HEK293 (cell line): ENCODE results near the gene FRMPD4.

Experiments used
- CTCF ChIA-PET: fragments of 350-600 bp; formaldehyde crosslinking; extraction: SDS; loops from one replicate; lab custom pipeline; 2021; ENCODE audit warnings: antibody characterized with exemption; lab: Yijun Ruan, JAX
- POLR2A ChIA-PET: fragments of 300-600 bp; formaldehyde crosslinking; extraction: SDS; loops from one replicate; lab custom pipeline; 2020; ENCODE audit warnings: antibody characterized with exemption, inconsistent platforms; lab: Yijun Ruan, JAX
- H3K27ac ChIP-seq: fragments of 200-500 bp; sonication (Bioruptor generic); 2 replicates; pipeline ENCODE4 v1.5.1; 2014; ENCODE audit warnings: low read depth, low read length, control low read depth, inconsistent platforms; ENCODE audit errors: extremely low read depth
- H3K36me3 ChIP-seq, 2 experiments: fragments of 200-500 bp in 1 of 2; sonication (Bioruptor generic) in 1 of 2; 1 replicate in 1 of 2; 2 replicates in 1 of 2; pipeline ENCODE4 v1.5.1; 2014 to 2017; ENCODE audit warnings: inconsistent platforms in 2 of 2, low read length in 2 of 2; ENCODE audit not compliant: control insufficient read depth in 2 of 2, insufficient read depth in 1 of 2
- H3K4me1 ChIP-seq: fragments of 200-500 bp; sonication (Bioruptor generic); 2 replicates; pipeline ENCODE4 v1.5.1; 2014; ENCODE audit warnings: mild to moderate bottlenecking, low read length, inconsistent platforms; ENCODE audit not compliant: control insufficient read depth, insufficient read depth
- H3K4me3 ChIP-seq: 2 replicates; pipeline ENCODE4 v1.5.1; 2011; ENCODE audit warnings: low read depth, mild to moderate bottlenecking, control low read depth, low read length, moderate library complexity
- H3K9me3 ChIP-seq: fragments of 200-500 bp; sonication (Bioruptor generic); 2 replicates; pipeline ENCODE4 v1.5.1; 2014; ENCODE audit warnings: low read depth, low read length, inconsistent platforms; ENCODE audit not compliant: control insufficient read depth, insufficient read depth
- CTCF ChIP-seq: fragments of 450-650 bp; formaldehyde crosslinking; IDR thresholded peaks from 2 replicates; pipeline ENCODE4 v1.5.1; 2016; ENCODE audit warnings: missing biosample characterization, missing genetic modification characterization
- FEZF1 ChIP-seq: fragments of 450-650 bp; formaldehyde crosslinking; IDR thresholded peaks from 2 replicates; pipeline ENCODE4 v1.5.1; 2016; ENCODE audit warnings: missing biosample characterization, missing genetic modification characterization
- KLF10 ChIP-seq: fragments of 450-650 bp; IDR thresholded peaks from 2 replicates; pipeline ENCODE4 v1.5.1; 2018; ENCODE audit warnings: missing biosample characterization, mild to moderate bottlenecking, missing genetic modification characterization
- OSR2 ChIP-seq: fragments of 450-650 bp; formaldehyde crosslinking; IDR thresholded peaks from 2 replicates; pipeline ENCODE4 v1.5.1; 2016; ENCODE audit warnings: missing biosample characterization, missing genetic modification characterization
- PRDM6 ChIP-seq: fragments of 450-650 bp; formaldehyde crosslinking; IDR thresholded peaks from 2 replicates; pipeline ENCODE4 v1.5.1; 2017; ENCODE audit warnings: missing biosample characterization, missing genetic modification characterization
- RBAK ChIP-seq: fragments of 450-650 bp; formaldehyde crosslinking; IDR thresholded peaks from 2 replicates; pipeline ENCODE4 v1.5.1; 2016; ENCODE audit warnings: missing biosample characterization, missing genetic modification characterization
- REST ChIP-seq: fragments of 450-650 bp; formaldehyde crosslinking; IDR thresholded peaks from 2 replicates; pipeline ENCODE4 v1.5.1; 2016; ENCODE audit warnings: missing biosample characterization, missing genetic modification characterization
- SCRT2 ChIP-seq: fragments of 450-650 bp; formaldehyde crosslinking; IDR thresholded peaks from 2 replicates; pipeline ENCODE4 v1.5.1; 2016; ENCODE audit warnings: missing biosample characterization, missing genetic modification characterization
- TSHZ1 ChIP-seq: fragments of 450-650 bp; formaldehyde crosslinking; IDR thresholded peaks from 2 replicates; pipeline ENCODE4 v1.5.1; 2016; ENCODE audit warnings: missing biosample characterization, missing genetic modification characterization, borderline replicate concordance
- ZNF18 ChIP-seq: fragments of 450-650 bp; formaldehyde crosslinking; IDR thresholded peaks from 2 replicates; pipeline ENCODE4 v1.5.1; 2016; ENCODE audit warnings: missing biosample characterization, missing genetic modification characterization
- ZNF488 ChIP-seq: fragments of 450-650 bp; formaldehyde crosslinking; IDR thresholded peaks from 2 replicates; pipeline ENCODE4 v1.5.1; 2016; ENCODE audit warnings: missing biosample characterization, missing genetic modification characterization
- ZNF555 ChIP-seq: fragments of 450-650 bp; formaldehyde crosslinking; conservative IDR thresholded peaks from 2 replicates; pipeline ENCODE4 v1.5.1; 2017; ENCODE audit warnings: missing biosample characterization, mild to moderate bottlenecking, missing genetic modification characterization, inconsistent platforms
- ZNF596 ChIP-seq: fragments of 450-650 bp; IDR thresholded peaks from 2 replicates; pipeline ENCODE4 v1.5.0; 2018; ENCODE audit warnings: missing biosample characterization, mild to moderate bottlenecking, missing genetic modification characterization, moderate library complexity
- ZSCAN30 ChIP-seq: fragments of 450-650 bp; IDR thresholded peaks from 2 replicates; pipeline ENCODE4 v1.5.1; 2018; ENCODE audit warnings: missing biosample characterization, mild to moderate bottlenecking, missing genetic modification characterization, moderate library complexity

Gene FRMPD4

GRCh38 chrX:12330841-12331240, 192.6 kb downstream of the FRMPD4 start:
- peaks cover 16% of the 10 kb centered on the region for H3K4me1 ChIP-seq
- TF ChIP-seq PRDM6 (tag by site-specific recombination) (peak; percentile 37; the same call in 1 of the 2 replicates), ZNF488 (tag by site-specific recombination) (no peak), TSHZ1 (tag by site-specific recombination) (no peak)
- ChIA-PET CTCF (interaction anchor here (1.2 kb wide), 1 partner anchor 12 kb away, joined by 3 read pairs; no protein-coding TSS in a partner anchor), POLR2A (no interaction called here)
- no peak overlapping the region for H3K4me3 ChIP-seq
- no peaks in the 10 kb centered on the region for H3K9me3 ChIP-seq
- no peaks in the 10 kb centered on the region; a peak in 1 of 3 replicates for H3K36me3 ChIP-seq
- H3K27ac ChIP-seq: no peak overlapping the region

- Histone ChIP-seq H3K9me3 (no peaks in the 10 kb centered on the region), H3K27ac (no peak overlapping the region), H3K4me1 (peaks cover 16% of the 10 kb centered on the region), H3K36me3 (no peaks in the 10 kb centered on the region; a peak in 1 of 3 replicates), H3K4me3 (no peak overlapping the region)
- POLR2A ChIA-PET: no interaction called here
- CTCF ChIA-PET: interaction anchor here (0.7 kb wide), 1 partner anchor 26 kb away, joined by 3 read pairs; no protein-coding TSS in a partner anchor
- TF ChIP-seq OSR2 (tag by site-specific recombination): peak; percentile 79
- TF ChIP-seq ZNF555 (tag by site-specific recombination): no peak
- no peak for TF ChIP-seq RBAK (tag by site-specific recombination)
- TF ChIP-seq KLF10 (tag by site-specific recombination): 0 out of 2 replicates have a peak, but pooled peaks have one; percentile 45
- peak; percentile 92 for TF ChIP-seq PRDM6 (tag by site-specific recombination)
- peak; percentile 6; the same call in 1 of the 2 replicates for TF ChIP-seq ZNF596
- peak; percentile 49 for TF ChIP-seq FEZF1 (tag by site-specific recombination)
- TF ChIP-seq CTCF: no peak
- no peak for TF ChIP-seq REST (tag by site-specific recombination)
- TF ChIP-seq ZNF18 (tag by site-specific recombination): peak; percentile 64
- 0 out of 2 replicates have a peak, but pooled peaks have one; percentile 11 for TF ChIP-seq ZSCAN30
- TF ChIP-seq SCRT2 (tag by site-specific recombination): no peak
Observed at GRCh38 chrX:12332786-12333347, 194.6 kb downstream of the FRMPD4 start.
